H1 (cell line): Measurements from ENCODE around the gene TIMP1. TPM values are rescaled to one million over a fixed set of nuclear protein-coding genes. Genes with fewer than 3 reads are reported as not detected.
A peak's percentile ranks its signal among the peaks of the same experiment; 100 is the strongest.

ENCODE experiments used
- CTCF ChIA-PET: fragments of 300-600 bp; sonication (Branson Sonifier 250); formaldehyde crosslinking; loops from one replicate; lab custom pipeline; 2021; ENCODE audit not compliant: partially characterized antibody; lab: Charles Lee
- POLR2A ChIA-PET: fragments of 300-600 bp; sonication (Branson Sonifier 250); formaldehyde crosslinking; loops from one replicate; lab custom pipeline; 2021; ENCODE audit warnings: inconsistent platforms; ENCODE audit not compliant: partially characterized antibody; lab: Charles Lee
- DNase-seq, 2 experiments: peaks; one replicate each; pipeline versions ENCODE4 v3.0.0 to v3.0.0-alpha.2; 2010 to 2022; ENCODE audit warnings: low spot score in 2 of 2, low read depth in 1 of 2, mixed read lengths in 1 of 2
- FAIRE-seq: peaks from 2 replicates; lab custom pipeline; 2011; peaks lifted over from hg19 to GRCh38; lab: Jason Lieb, UNC
- H2AFZ ChIP-seq: 2 replicates; pipeline ENCODE4 v1.8.1; 2012; ENCODE audit warnings: low read length, inconsistent platforms
- H2AK5ac ChIP-seq: 2 replicates; pipeline ENCODE4 v1.6.1; 2013; ENCODE audit warnings: low read depth, low read length
- H2BK120ac ChIP-seq: replicated peaks from 2 replicates; pipeline ENCODE3; 2013; ENCODE audit warnings: low read depth, low read length, inconsistent platforms
- H2BK12ac ChIP-seq: 2 replicates; pipeline ENCODE4 v1.6.1; 2013; ENCODE audit warnings: low read depth, low read length
- H2BK15ac ChIP-seq: 2 replicates; pipeline ENCODE4 v1.6.1; 2013; ENCODE audit warnings: low read length
- H2BK20ac ChIP-seq: 2 replicates; pipeline ENCODE4 v1.6.1; 2013; ENCODE audit warnings: low read length
- H2BK5ac ChIP-seq: 2 replicates; pipeline ENCODE4 v1.6.1; 2013; ENCODE audit warnings: low read depth, low read length
- H3K14ac ChIP-seq: 2 replicates; pipeline ENCODE4 v1.6.1; 2013; ENCODE audit warnings: inconsistent platforms; ENCODE audit not compliant: insufficient read length
- H3K18ac ChIP-seq: 2 replicates; pipeline ENCODE4 v1.6.1; 2013; ENCODE audit warnings: low read length; ENCODE audit errors: extremely low read depth
- H3K23ac ChIP-seq: 2 replicates; pipeline ENCODE4 v1.6.1; 2013; ENCODE audit warnings: inconsistent platforms; ENCODE audit not compliant: insufficient read length
- H3K23me2 ChIP-seq: 2 replicates; pipeline ENCODE4 v1.6.1; 2013; ENCODE audit warnings: low read depth, low read length
- H3K27ac ChIP-seq: 2 replicates; pipeline ENCODE4 v1.6.1; 2011; ENCODE audit warnings: low read depth, low read length, inconsistent platforms
- H3K27me3 ChIP-seq, 4 experiments: replicated peaks in 1 of 4; 1 replicate in 1 of 4; 2 replicates in 3 of 4; pipeline versions ENCODE4 v1.6.1 to v1.8.1; 2011 to 2013; ENCODE audit warnings: low read length in 3 of 4, mild to moderate bottlenecking in 3 of 4, inconsistent platforms in 2 of 4, mixed read lengths in 2 of 4, moderate library complexity in 1 of 4; ENCODE audit not compliant: control insufficient read depth in 3 of 4, insufficient read depth in 3 of 4; ENCODE audit errors: extremely low read depth in 1 of 4
- H3K36me3 ChIP-seq, 4 experiments: 2 replicates each; pipeline versions ENCODE4 v1.6.1 to v1.8.1; 2011 to 2013; ENCODE audit warnings: mild to moderate bottlenecking in 4 of 4, low read length in 3 of 4, moderate library complexity in 2 of 4, control low read depth in 1 of 4, inconsistent platforms in 1 of 4; ENCODE audit not compliant: insufficient read depth in 4 of 4, control insufficient read depth in 2 of 4
- H3K4ac ChIP-seq: replicated peaks from 2 replicates; pipeline ENCODE3; 2013; ENCODE audit warnings: low read length, low read depth, mixed read lengths, inconsistent platforms; ENCODE audit not compliant: insufficient read length
- H3K4me1 ChIP-seq, 4 experiments: replicated peaks in 1 of 4; 1 replicate in 1 of 4; 2 replicates in 3 of 4; pipeline versions ENCODE4 v1.6.1 to v1.8.1; 2011 to 2013; ENCODE audit warnings: low read length in 3 of 4, inconsistent platforms in 2 of 4, mixed read lengths in 1 of 4; ENCODE audit not compliant: insufficient read depth in 4 of 4, control insufficient read depth in 3 of 4
- H3K4me2 ChIP-seq, 2 experiments: 2 replicates each; pipeline versions ENCODE4 v1.6.1 to v1.8.1; 2011 to 2013; ENCODE audit warnings: low read depth in 2 of 2, low read length in 2 of 2, control low read depth in 1 of 2, inconsistent platforms in 1 of 2, mild to moderate bottlenecking in 1 of 2; ENCODE audit not compliant: insufficient read depth in 1 of 2
- H3K4me3 ChIP-seq, 4 experiments: fragments of 200-600, 300-600 bp in 1 of 4; sonication (generic), shearing (Covaris generic), sonication (Bioruptor Twin) in 1 of 4; 2 replicates each; pipeline versions ENCODE4 v1.5.1 to v1.8.1; 2011 to 2016; ENCODE audit warnings: low read length in 4 of 4, low read depth in 3 of 4, control low read depth in 2 of 4, inconsistent platforms in 2 of 4, mild to moderate bottlenecking in 2 of 4, mixed read lengths in 1 of 4, moderate library complexity in 1 of 4; ENCODE audit not compliant: insufficient read depth in 2 of 4; ENCODE audit errors: extremely low read depth in 1 of 4
- H3K56ac ChIP-seq: replicated peaks from 2 replicates; pipeline ENCODE3; 2013; ENCODE audit warnings: low read depth, mild to moderate bottlenecking, mixed read lengths, low read length, inconsistent platforms; ENCODE audit not compliant: insufficient read length
- H3K79me1 ChIP-seq: 2 replicates; pipeline ENCODE4 v1.6.1; 2013; ENCODE audit warnings: low read depth, low read length, control low read depth
- H3K79me2 ChIP-seq, 2 experiments: 2 replicates each; pipeline versions ENCODE4 v1.6.1 to v1.8.1; 2012 to 2013; ENCODE audit warnings: low read length in 2 of 2, mild to moderate bottlenecking in 2 of 2, inconsistent platforms in 1 of 2; ENCODE audit not compliant: insufficient read depth in 2 of 2, control insufficient read depth in 1 of 2
- H3K9ac ChIP-seq, 4 experiments: replicated peaks in 1 of 4; 1 replicate in 1 of 4; 2 replicates in 3 of 4; pipeline versions ENCODE4 v1.6.1 to v1.8.1; 2011 to 2013; ENCODE audit warnings: low read depth in 3 of 4, low read length in 3 of 4, control low read depth in 2 of 4, mild to moderate bottlenecking in 2 of 4, moderate library complexity in 2 of 4, inconsistent platforms in 1 of 4; ENCODE audit errors: extremely low read depth in 1 of 4
- H3K9me3 ChIP-seq, 2 experiments: 2 replicates each; pipeline versions ENCODE4 v1.6.1 to v1.8.1; 2012 to 2013; ENCODE audit warnings: mild to moderate bottlenecking in 2 of 2, moderate library complexity in 2 of 2, control low read depth in 1 of 2, inconsistent platforms in 1 of 2, low read depth in 1 of 2, low read length in 1 of 2, mixed read lengths in 1 of 2; ENCODE audit not compliant: insufficient read depth in 2 of 2
- H4K20me1 ChIP-seq, 2 experiments: replicated peaks in 1 of 2; 2 replicates each; pipeline versions ENCODE3 to v1.8.1; 2011 to 2013; ENCODE audit warnings: inconsistent platforms in 2 of 2, low read length in 2 of 2, mild to moderate bottlenecking in 1 of 2; ENCODE audit not compliant: insufficient read depth in 2 of 2, control insufficient read depth in 1 of 2
- H4K5ac ChIP-seq: 2 replicates; pipeline ENCODE4 v1.6.1; 2013; ENCODE audit warnings: low read length, low read depth, mixed read lengths, inconsistent platforms; ENCODE audit not compliant: insufficient read length
- H4K8ac ChIP-seq: 2 replicates; pipeline ENCODE4 v1.8.0; 2013; ENCODE audit warnings: mild to moderate bottlenecking, moderate library complexity, low read length, inconsistent platforms; ENCODE audit not compliant: insufficient read depth; ENCODE audit errors: extremely low read depth
- H4K91ac ChIP-seq: replicated peaks from 2 replicates; pipeline ENCODE3; 2013; ENCODE audit warnings: low read length, mixed read lengths, inconsistent platforms; ENCODE audit not compliant: insufficient read length
- HDAC2 ChIP-seq, 2 experiments: fragments of 300-600 bp in 1 of 2; sonication (generic) in 1 of 2; IDR thresholded peaks; 2 replicates each; pipeline ENCODE4 v1.6.1; 2011 to 2012; ENCODE audit warnings: low read depth in 2 of 2, low read length in 2 of 2, mild to moderate bottlenecking in 2 of 2, moderate library complexity in 2 of 2, borderline replicate concordance in 1 of 2, inconsistent platforms in 1 of 2
- KDM1A ChIP-seq: fragments of 200-600, 300-600 bp; sonication (generic); IDR thresholded peaks from 2 replicates; pipeline ENCODE4 v1.7.1; 2016; ENCODE audit warnings: mild to moderate bottlenecking, low read length, borderline replicate concordance
- SP4 ChIP-seq: IDR thresholded peaks from 2 replicates; pipeline ENCODE4 v1.6.1; 2012; ENCODE audit warnings: low read length, inconsistent platforms
- WGBS, 2 experiments: shearing (Covaris generic) in 1 of 2; methylation state at CpG; one replicate each; pipeline versions ENCODE4 v1.1.6 to v1.1.7; 2013 to 2015; ENCODE audit warnings: low lambda C conversion rate in 2 of 2, mixed read lengths in 2 of 2, inconsistent platforms in 1 of 2, low coverage in 1 of 2, missing lambda C conversion rate in 1 of 2; ENCODE audit not compliant: insufficient replicate concordance in 2 of 2, insufficient coverage in 1 of 2, insufficient read length in 1 of 2; ENCODE audit errors: extremely low coverage in 1 of 2, missing lambda C conversion rate in 1 of 2; 5-methylcytosine and 5-hydroxymethylcytosine counted together
- polyA plus RNA-seq, 7 experiments: library from polyadenylated mRNA; depleted of rRNA in 3 of 7; stranded (reverse) in 5 of 7; unstranded in 2 of 7; fragments of >200 nt in 5 of 7; fragments of 200-250 nt in 2 of 7; gene quantifications; 1 replicate in 5 of 7; 2 replicates in 1 of 7; 4 replicates in 1 of 7; pipeline versions ENCODE4 v1.2.1 to v1.2.3, GENCODE V29; 2011 to 2013; ENCODE audit warnings: missing spikeins in 2 of 7, mixed read lengths in 2 of 7
- total RNA-seq: library from RNA; stranded (reverse); fragmentation: NEBNext Ultra II Directional; extraction: Animal tissue kit (Norgen Biotek cat#: 25700); gene quantifications from 2 replicates; pipeline ENCODE4 v1.2.1, GENCODE V29; 2021

Gene TIMP1
- total and polyA plus RNA-seq, 2 of the 8 experiments (the other 6 are each of a cell fraction or from before 2014, with no cell fraction given), result 58.6 to 142 TPM

- no peak overlapping the region for H3K9ac ChIP-seq
- peak overlapping the region; percentile 51 for H4K8ac ChIP-seq
- FAIRE-seq (peak; percentile 82), DNase-seq (no peak)
- TF ChIP-seq KDM1A (peak; percentile 92; the same call in 1 of the 2 replicates), HDAC2 (IDR thresholded peaks at IDR 0.05; ENCODE audit: borderline replicate concordance in 1 of 2, low read depth in 2 of 2, low read length in 2 of 2) (peak in 1 of 2 experiments; percentile 30; a peak in 1 of 4 replicates), SP4 (no peak)
- H2AFZ ChIP-seq, result no peak overlapping the region
- H3K14ac ChIP-seq, result no peak overlapping the region
- peak overlapping the region; percentile 12 to 98 (median 84); a peak in 7 of 8 replicates for H3K4me3 ChIP-seq
- no peak overlapping the region for H3K23ac ChIP-seq
- peaks cover 0 to 7% of the 10 kb centered on the region in 2 experiments; a peak in 1 of 4 replicates for H3K79me2 ChIP-seq
- H2BK12ac ChIP-seq, result no peak overlapping the region
- H4K20me1 ChIP-seq, result peaks cover 0 to 2% of the 10 kb centered on the region in 2 experiments
- no peaks in the 10 kb centered on the region for H3K4me1 ChIP-seq
- peaks cover 4 to 17% (median 10%) of the 10 kb centered on the region in 4 experiments; a peak in 7 of 8 replicates for H3K36me3 ChIP-seq
- 21% methylated on average over 8 of the region's 15 CpGs; no CpG with 5 or more reads in 1 of the 2 experiments for WGBS, 2 experiments
- peak overlapping the region; percentile 61 to 92 for H3K4me2 ChIP-seq
- H4K91ac ChIP-seq, result no peak overlapping the region
- H3K23me2 ChIP-seq, result peaks cover 5% of the 10 kb centered on the region
- H3K4ac ChIP-seq, result no peak overlapping the region
- ChIA-PET POLR2A (interaction anchor here (1.4 kb wide), 1 partner anchor 13 kb away, joined by 6 read pairs; no protein-coding TSS in a partner anchor), CTCF (interaction anchor here (1.0 kb wide), 1 partner anchor 84 kb away, joined by 3 read pairs; no protein-coding TSS in a partner anchor)
- no peak overlapping the region; the same call in 1 of the 2 replicates for H3K18ac ChIP-seq
- no peaks in the 10 kb centered on the region for H3K79me1 ChIP-seq
- no peak overlapping the region for H2BK20ac ChIP-seq
- no peaks in the 10 kb centered on the region for H3K9me3 ChIP-seq
- H2BK120ac ChIP-seq, result no peak overlapping the region
- no peak overlapping the region for H3K56ac ChIP-seq
- no peak overlapping the region for H2AK5ac ChIP-seq
- H4K5ac ChIP-seq, result no peak overlapping the region
- H2BK15ac ChIP-seq, result no peak overlapping the region
- H3K27me3 ChIP-seq, result no peaks in the 10 kb centered on the region
- H2BK5ac ChIP-seq, result no peak overlapping the region
- H3K27ac ChIP-seq, result no peak overlapping the region
These were observed 21.9 kb upstream of the TIMP1 start for GRCh38 chrX:47560179-47560933.
